Measurements from ENCODE around the gene TNNT1.

TNNT1 gene

GRCh38 chr19:55132453-55133129 lies 16.4 kb downstream of the TNNT1 start:
- Histone ChIP-seq H2BK5ac (ENCODE audit: low read length) (no peak overlapping the region), H4K5ac (ENCODE audit: low read length) (no peak overlapping the region), H3K79me1 (ENCODE audit: low read length) (no peaks in the 10 kb centered on the region), H3K18ac (ENCODE audit: low read length) (no peak overlapping the region), H3K4me2 (ENCODE audit: low read length) (no peak overlapping the region), H2AK5ac (ENCODE audit: low read length) (no peak overlapping the region), H3K79me2 (ENCODE audit: control insufficient read depth, insufficient read depth, low read length) (no peaks in the 10 kb centered on the region), H3K23ac (ENCODE audit: low read length) (no peak overlapping the region), H3K4me1 (ENCODE audit: control insufficient read depth, low read depth, low read length) (no peaks in the 10 kb centered on the region), H3K56ac (ENCODE audit: low read length) (no peak overlapping the region), H3K4me3 (ENCODE audit: low read length) (no peak overlapping the region), H3K9ac (ENCODE audit: low read length) (no peak overlapping the region), H4K8ac (ENCODE audit: low read depth, low read length) (no peak overlapping the region), H3K4ac (ENCODE audit: low read depth, low read length) (no peak overlapping the region), H3K27me3 (ENCODE audit: insufficient read depth, low read length, poor library complexity) (no peaks in the 10 kb centered on the region), H2BK120ac (ENCODE audit: low read depth, low read length) (no peak overlapping the region), H3K36me3 (ENCODE audit: control insufficient read depth, insufficient read depth, low read length) (no peaks in the 10 kb centered on the region), H3K27ac (ENCODE audit: low read depth, low read length) (no peak overlapping the region), H2BK15ac (replicated peaks; ENCODE audit: low read depth) (no peak overlapping the region)
- WGBS (ENCODE audit: extremely low coverage, insufficient coverage, low lambda C conversion rate): no CpG with 5 or more reads among the region's 14 CpGs
- no peak for DNase-seq

DNA sequence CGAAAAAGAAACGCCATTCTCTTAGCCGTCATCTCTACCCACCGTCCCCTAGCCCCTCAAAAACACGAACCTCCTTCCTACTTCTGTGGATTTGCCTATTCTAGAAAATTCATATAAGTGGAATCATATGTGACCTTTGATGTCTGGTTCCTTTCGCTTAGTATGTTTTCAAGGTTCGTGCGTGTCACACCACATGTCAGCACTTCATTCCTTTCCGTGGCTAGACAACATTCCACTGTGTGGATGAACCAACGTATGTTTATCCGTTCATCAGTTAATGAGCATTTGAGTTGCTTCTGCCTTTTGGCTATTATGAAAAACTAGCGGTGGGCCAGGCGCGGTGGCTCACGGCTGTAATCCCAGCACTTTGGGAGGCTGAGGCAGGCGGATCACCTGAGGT lies 17.6 kb downstream of the TNNT1 start:
- H3K4me2 ChIP-seq (ENCODE audit: low read length): no peak overlapping the region
- no peak overlapping the region for H3K4ac ChIP-seq (ENCODE audit: low read depth, low read length)
- no peaks in the 10 kb centered on the region for H3K4me1 ChIP-seq (ENCODE audit: control insufficient read depth, low read depth, low read length)
- H4K5ac ChIP-seq (ENCODE audit: low read length): no peak overlapping the region
- H2BK5ac ChIP-seq (ENCODE audit: low read length): no peak overlapping the region
- no peaks in the 10 kb centered on the region for H3K79me2 ChIP-seq (ENCODE audit: control insufficient read depth, insufficient read depth, low read length)
- no peak overlapping the region for H3K23ac ChIP-seq (ENCODE audit: low read length)
- no peak overlapping the region for H2BK15ac ChIP-seq (replicated peaks; ENCODE audit: low read depth)
- DNase-seq: no peak
- no peaks in the 10 kb centered on the region for H3K36me3 ChIP-seq (ENCODE audit: control insufficient read depth, insufficient read depth, low read length)
- no peak overlapping the region for H2BK120ac ChIP-seq (ENCODE audit: low read depth, low read length)
- no peak overlapping the region for H3K18ac ChIP-seq (ENCODE audit: low read length)
- no peaks in the 10 kb centered on the region for H3K27me3 ChIP-seq (ENCODE audit: insufficient read depth, low read length, poor library complexity)
- no peak overlapping the region for H3K4me3 ChIP-seq (ENCODE audit: low read length)
- H3K56ac ChIP-seq (ENCODE audit: low read length): no peak overlapping the region
- H2AK5ac ChIP-seq (ENCODE audit: low read length): no peak overlapping the region
- no peaks in the 10 kb centered on the region for H3K79me1 ChIP-seq (ENCODE audit: low read length)
- no peak overlapping the region for H3K27ac ChIP-seq (ENCODE audit: low read depth, low read length)
- no peak overlapping the region for H3K9ac ChIP-seq (ENCODE audit: low read length)
- H4K8ac ChIP-seq (ENCODE audit: low read depth, low read length): no peak overlapping the region
- WGBS (ENCODE audit: extremely low coverage, insufficient coverage, low lambda C conversion rate): 100% methylated on average over 3 of the region's 16 CpGs

DNA sequence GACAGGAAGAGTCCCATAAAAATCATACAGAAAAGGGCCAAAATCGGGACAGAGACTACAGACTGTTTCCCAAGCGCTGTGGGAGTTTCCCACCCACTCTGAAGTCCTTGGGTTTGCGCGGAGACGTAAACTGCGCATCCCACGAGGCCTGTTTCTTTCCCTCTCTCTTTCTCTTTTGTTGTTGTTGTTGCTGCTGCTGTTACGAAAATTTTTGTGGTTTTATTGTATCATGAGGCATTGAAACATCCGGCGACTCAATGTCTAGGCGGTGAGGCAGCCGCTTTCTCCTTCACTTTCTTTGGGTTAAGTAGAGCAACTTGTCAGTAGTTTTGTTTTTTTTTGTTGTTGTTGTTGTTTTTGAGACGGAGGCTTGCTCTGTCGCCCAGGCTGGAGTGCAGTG lies 30.0 kb downstream of the TNNT1 start:
- no peak overlapping the region for H2AK5ac ChIP-seq (ENCODE audit: low read length)
- H2BK5ac ChIP-seq (ENCODE audit: low read length): no peak overlapping the region
- no peak overlapping the region for H3K18ac ChIP-seq (ENCODE audit: low read length)
- DNase-seq: no peak
- H3K79me1 ChIP-seq (ENCODE audit: low read length): peaks cover 20% of the 10 kb centered on the region
- peak overlapping the region; percentile 67 for H3K4me2 ChIP-seq (ENCODE audit: low read length)
- no peak overlapping the region for H3K23ac ChIP-seq (ENCODE audit: low read length)
- peak overlapping the region; percentile 64 for H3K9ac ChIP-seq (ENCODE audit: low read length)
- peak overlapping the region; percentile 59 for H4K5ac ChIP-seq (ENCODE audit: low read length)
- peak overlapping the region; percentile 82 for H3K56ac ChIP-seq (ENCODE audit: low read length)
- H3K4me1 ChIP-seq (ENCODE audit: control insufficient read depth, low read depth, low read length): peaks cover 8% of the 10 kb centered on the region
- no peak overlapping the region for H2BK120ac ChIP-seq (ENCODE audit: low read depth, low read length)
- H3K4me3 ChIP-seq (ENCODE audit: low read length): no peak overlapping the region
- H3K4ac ChIP-seq (ENCODE audit: low read depth, low read length): no peak overlapping the region
- no peaks in the 10 kb centered on the region for H3K27me3 ChIP-seq (ENCODE audit: insufficient read depth, low read length, poor library complexity)
- no CpG with 5 or more reads among the region's 14 CpGs for WGBS (ENCODE audit: extremely low coverage, insufficient coverage, low lambda C conversion rate)
- no peak overlapping the region for H2BK15ac ChIP-seq (replicated peaks; ENCODE audit: low read depth)
- H3K27ac ChIP-seq (ENCODE audit: low read depth, low read length): no peak overlapping the region
- no peak overlapping the region for H4K8ac ChIP-seq (ENCODE audit: low read depth, low read length)
- H3K79me2 ChIP-seq (ENCODE audit: control insufficient read depth, insufficient read depth, low read length): peaks cover 29% of the 10 kb centered on the region
- H3K36me3 ChIP-seq (ENCODE audit: control insufficient read depth, insufficient read depth, low read length): no peaks in the 10 kb centered on the region

- Histone ChIP-seq H3K18ac (ENCODE audit: low read length) (no peak overlapping the region), H2BK15ac (replicated peaks; ENCODE audit: low read depth) (no peak overlapping the region), H3K36me3 (ENCODE audit: control insufficient read depth, insufficient read depth, low read length) (no peaks in the 10 kb centered on the region), H3K23ac (ENCODE audit: low read length) (no peak overlapping the region), H3K4me1 (ENCODE audit: control insufficient read depth, low read depth, low read length) (peaks cover 8% of the 10 kb centered on the region), H2BK5ac (ENCODE audit: low read length) (peak overlapping the region; percentile 15), H3K4ac (ENCODE audit: low read depth, low read length) (no peak overlapping the region), H4K8ac (ENCODE audit: low read depth, low read length) (peak overlapping the region; percentile 66), H3K27me3 (ENCODE audit: insufficient read depth, low read length, poor library complexity) (no peaks in the 10 kb centered on the region), H2AK5ac (ENCODE audit: low read length) (no peak overlapping the region), H3K79me1 (ENCODE audit: low read length) (peaks cover 22% of the 10 kb centered on the region), H3K4me3 (ENCODE audit: low read length) (peak overlapping the region; percentile 75), H4K5ac (ENCODE audit: low read length) (no peak overlapping the region), H3K56ac (ENCODE audit: low read length) (peak overlapping the region; percentile 88), H3K27ac (ENCODE audit: low read depth, low read length) (no peak overlapping the region), H2BK120ac (ENCODE audit: low read depth, low read length) (no peak overlapping the region), H3K9ac (ENCODE audit: low read length) (peak overlapping the region; percentile 72), H3K4me2 (ENCODE audit: low read length) (peak overlapping the region; percentile 81), H3K79me2 (ENCODE audit: control insufficient read depth, insufficient read depth, low read length) (peaks cover 32% of the 10 kb centered on the region)
- no CpG with 5 or more reads among the region's 22 CpGs for WGBS (ENCODE audit: extremely low coverage, insufficient coverage, low lambda C conversion rate)
- DNase-seq: peak; percentile 95
Measured at GRCh38 chr19:55118401-55118991, 30.5 kb downstream of the TNNT1 start.

DNA sequence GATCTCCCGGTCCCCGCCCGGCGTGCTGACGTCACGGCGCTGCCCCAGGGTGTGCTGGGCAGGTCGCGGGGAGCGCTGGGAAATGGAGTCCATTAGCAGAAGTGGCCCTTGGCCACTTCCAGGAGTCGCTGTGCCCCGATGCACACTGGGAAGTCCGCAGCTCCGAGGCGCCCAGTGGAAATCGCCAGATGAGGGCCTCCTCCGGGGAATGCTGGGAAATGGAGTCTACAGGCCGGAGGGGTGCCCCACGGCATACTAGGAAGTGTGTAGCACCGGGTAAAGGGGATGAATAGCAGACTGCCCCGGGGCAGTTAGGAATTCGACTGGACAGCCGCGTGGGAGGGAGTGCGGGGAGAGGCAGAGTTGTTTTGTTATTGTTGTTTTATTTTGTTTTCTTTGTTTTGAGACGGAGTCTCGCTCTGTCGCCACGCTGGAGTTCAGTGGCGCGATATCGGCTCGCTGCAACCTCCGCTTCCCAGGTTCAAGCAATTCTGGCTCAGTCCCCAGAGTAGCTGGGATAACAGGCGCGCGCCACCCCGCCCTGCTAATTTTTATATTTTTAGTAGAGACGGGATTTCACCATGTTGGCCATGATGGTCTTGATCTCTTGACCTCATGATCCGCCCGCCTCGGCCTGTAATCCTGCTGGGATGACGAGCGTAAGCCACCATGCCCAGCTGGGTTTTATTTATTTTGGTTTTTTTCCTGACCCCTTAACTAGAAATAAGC lies 31.2 kb downstream of the TNNT1 start:
- no CpG with 5 or more reads among the region's 44 CpGs for WGBS (ENCODE audit: extremely low coverage, insufficient coverage, low lambda C conversion rate)

More for the DNA sequence above, 31.2 kb downstream of the TNNT1 start:
- Histone ChIP-seq H3K4ac (ENCODE audit: low read depth, low read length) (no peak overlapping the region), H3K27me3 (ENCODE audit: insufficient read depth, low read length, poor library complexity) (no peaks in the 10 kb centered on the region), H3K4me2 (ENCODE audit: low read length) (peak overlapping the region; percentile 77), H3K4me1 (ENCODE audit: control insufficient read depth, low read depth, low read length) (peaks cover 8% of the 10 kb centered on the region), H4K5ac (ENCODE audit: low read length) (no peak overlapping the region), H3K9ac (ENCODE audit: low read length) (peak overlapping the region; percentile 72), H3K56ac (ENCODE audit: low read length) (peak overlapping the region; percentile 88), H2BK120ac (ENCODE audit: low read depth, low read length) (no peak overlapping the region), H3K79me2 (ENCODE audit: control insufficient read depth, insufficient read depth, low read length) (peaks cover 37% of the 10 kb centered on the region), H3K18ac (ENCODE audit: low read length) (peak overlapping the region; percentile 13), H3K4me3 (ENCODE audit: low read length) (peak overlapping the region; percentile 75), H3K27ac (ENCODE audit: low read depth, low read length) (no peak overlapping the region), H3K23ac (ENCODE audit: low read length) (no peak overlapping the region), H3K79me1 (ENCODE audit: low read length) (peaks cover 27% of the 10 kb centered on the region), H4K8ac (ENCODE audit: low read depth, low read length) (peak overlapping the region; percentile 66), H2AK5ac (ENCODE audit: low read length) (no peak overlapping the region), H2BK15ac (replicated peaks; ENCODE audit: low read depth) (no peak overlapping the region), H3K36me3 (ENCODE audit: control insufficient read depth, insufficient read depth, low read length) (no peaks in the 10 kb centered on the region), H2BK5ac (ENCODE audit: low read length) (no peak overlapping the region)
- DNase-seq: peak; percentile 100

All from mesendoderm (in vitro differentiated cells).